Measurements from ENCODE around the gene ERLIN1.

GRCh38 chr10:100106865-100107264, 79.0 kb downstream of the ERLIN1 start:
- TF ChIP-seq CTCF (IDR thresholded peaks at IDR 0.05 in 2 of 3, conservative IDR thresholded peaks at IDR 0.05 in 1 of 3; ENCODE audit: control insufficient read depth in 2 of 3, extremely low read depth in 1 of 3, insufficient read depth in 1 of 3, low read depth in 3 of 3, low read length in 3 of 3) = no peak
- no peak for TF ChIP-seq FOS (IDR thresholded peaks at IDR 0.05; ENCODE audit: borderline replicate concordance, extremely low read depth, insufficient read length)
- TF ChIP-seq, protein P1, sequence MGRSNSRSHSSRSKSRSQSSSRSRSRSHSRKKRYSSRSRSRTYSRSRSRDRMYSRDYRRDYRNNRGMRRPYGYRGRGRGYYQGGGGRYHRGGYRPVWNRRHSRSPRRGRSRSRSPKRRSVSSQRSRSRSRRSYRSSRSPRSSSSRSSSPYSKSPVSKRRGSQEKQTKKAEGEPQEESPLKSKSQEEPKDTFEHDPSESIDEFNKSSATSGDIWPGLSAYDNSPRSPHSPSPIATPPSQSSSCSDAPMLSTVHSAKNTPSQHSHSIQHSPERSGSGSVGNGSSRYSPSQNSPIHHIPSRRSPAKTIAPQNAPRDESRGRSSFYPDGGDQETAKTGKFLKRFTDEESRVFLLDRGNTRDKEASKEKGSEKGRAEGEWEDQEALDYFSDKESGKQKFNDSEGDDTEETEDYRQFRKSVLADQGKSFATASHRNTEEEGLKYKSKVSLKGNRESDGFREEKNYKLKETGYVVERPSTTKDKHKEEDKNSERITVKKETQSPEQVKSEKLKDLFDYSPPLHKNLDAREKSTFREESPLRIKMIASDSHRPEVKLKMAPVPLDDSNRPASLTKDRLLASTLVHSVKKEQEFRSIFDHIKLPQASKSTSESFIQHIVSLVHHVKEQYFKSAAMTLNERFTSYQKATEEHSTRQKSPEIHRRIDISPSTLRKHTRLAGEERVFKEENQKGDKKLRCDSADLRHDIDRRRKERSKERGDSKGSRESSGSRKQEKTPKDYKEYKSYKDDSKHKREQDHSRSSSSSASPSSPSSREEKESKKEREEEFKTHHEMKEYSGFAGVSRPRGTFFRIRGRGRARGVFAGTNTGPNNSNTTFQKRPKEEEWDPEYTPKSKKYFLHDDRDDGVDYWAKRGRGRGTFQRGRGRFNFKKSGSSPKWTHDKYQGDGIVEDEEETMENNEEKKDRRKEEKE (IDR thresholded peaks at IDR 0.05) = no peak
- TF ChIP-seq POLR2A (IDR thresholded peaks at IDR 0.05; ENCODE audit: low read depth, low read length) = no peak
- TF ChIP-seq KDM1A (IDR thresholded peaks at IDR 0.05; ENCODE audit: borderline replicate concordance) = no peak
- no peak for TF ChIP-seq RAD21 (IDR thresholded peaks at IDR 0.05; ENCODE audit: insufficient read depth, low read depth, low read length)
- TF ChIP-seq SRF (IDR thresholded peaks at IDR 0.05; ENCODE audit: low read depth in 2 of 2, low read length in 2 of 2) = no peak
- no peak for TF ChIP-seq TCF12 (IDR thresholded peaks at IDR 0.05; ENCODE audit: low read depth, low read length)
